Heart right ventricle (tissue), 16 donors: Measurements from ENCODE around the gene GJD2. TPM values are rescaled to one million over a fixed set of nuclear protein-coding genes. Genes with fewer than 3 reads are reported as not detected.

ENCODE experiments used
- ATAC-seq, 8 donors: fragments of 200-7000 bp; cut with Tn5 transposase; one replicate each; pipeline ENCODE4 v1.9.1; 2020; ENCODE audit warnings: mild to moderate bottlenecking in 8 of 8, moderate library complexity in 8 of 8, moderate number of reproducible peaks in 1 of 8
- DNase-seq, 2 donors: peaks; one replicate each; pipeline ENCODE4 v3.0.0-alpha.2; 2020
- H3K27ac ChIP-seq, 10 donors: fragments of 200-600 bp; sonication (generic) in 2 of 10; one replicate each; pipeline versions ENCODE4 v1.5.0 to v1.8.0; 2020 to 2022; ENCODE audit warnings: mild to moderate bottlenecking in 3 of 10
- H3K27me3 ChIP-seq, 7 donors: fragments of 200-600 bp; one replicate each; pipeline ENCODE4 v1.8.0; 2021 to 2022; ENCODE audit warnings: mild to moderate bottlenecking in 2 of 7
- H3K36me3 ChIP-seq, 9 donors: fragments of 200-600 bp; sonication (generic) in 1 of 9; one replicate each; pipeline versions ENCODE4 v1.5.0 to v1.8.0; 2020 to 2022; ENCODE audit warnings: mild to moderate bottlenecking in 2 of 9
- H3K4me1 ChIP-seq, 9 donors: fragments of 200-600 bp; sonication (generic) in 1 of 9; one replicate each; pipeline versions ENCODE4 v1.5.0 to v1.8.0; 2020 to 2022; ENCODE audit warnings: mild to moderate bottlenecking in 4 of 9
- H3K4me3 ChIP-seq, 10 donors: fragments of 200-600 bp; sonication (generic) in 2 of 10; one replicate each; pipeline versions ENCODE4 v1.5.0 to v1.8.0; 2020 to 2022; ENCODE audit warnings: mild to moderate bottlenecking in 7 of 10, moderate library complexity in 2 of 10
- H3K9me3 ChIP-seq, 11 donors: fragments of 200-600 bp in 10 of 11; sonication (generic) in 2 of 11; one replicate each; pipeline versions ENCODE4 v1.5.0 to v1.8.0; 2013 to 2022; ENCODE audit warnings: mild to moderate bottlenecking in 2 of 11, control low read depth in 1 of 11, moderate library complexity in 1 of 11
- CTCF ChIP-seq, 9 donors: fragments of 200-600 bp; sonication (generic) in 2 of 9; IDR thresholded peaks; one replicate each; pipeline versions ENCODE4 v1.5.0 to v1.8.0; 2021 to 2022; ENCODE audit warnings: antibody characterized with exemption in 9 of 9, mild to moderate bottlenecking in 5 of 9, moderate library complexity in 1 of 9
- WGBS, 2 donors: extraction: QIAGEN DNeasy Blood & Tissue Kit; methylation state at CpG; one replicate each; pipeline ENCODE4 v1.1.7; 2013; ENCODE audit warnings: inconsistent platforms in 1 of 2; 5-methylcytosine and 5-hydroxymethylcytosine counted together
- intact Hi-C, 10 donors: fragments of 100-400 bp; cut with DNase I; formaldehyde crosslinking; loops; one replicate each; pipeline versions ENCODE4 v1.11.1 to v1.14.2; 2022
- polyA plus RNA-seq, 2 donors: library from polyadenylated mRNA; stranded (reverse); fragments of 200-250 nt; gene quantifications; one replicate each; pipeline ENCODE4 v1.2.3, GENCODE V29; 2013
- total RNA-seq, 10 donors: library from RNA; stranded (reverse); fragmentation: NEBNext Ultra II Directional in 3 of 10; extraction: Animal tissue kit (Norgen Biotek cat#: 25700) in 3 of 10; gene quantifications; one replicate each; pipeline versions ENCODE4 v1.2.1 to v1.2.4, GENCODE V29; 2021 to 2023
- donor health status: Arrhythmogenic right ventricular cardiomyopathy.
- donor health status: ischemic (EF 13 %, LVEDD 7.1; RV severe dilation, severe dysfunction).
- donor health status: healthy with polysubstance abuse.
- donor health status: DM: no; HTN: yes; CAD: no.
- donor health status: DM: no; HTN: no; CAD: no.
- donor health status: ischemic (EF 25% LVEDD 6.9; RV normal size, moderate dysfunction).
- donor health status: ischemic (EF 25% LVEDD 5.7; RV mildly dilated, moderate dysfunction).
- donor health status: healthy.
- donor health status: DM: yes; HTN: yes; CAD: no.
- donor health status: Ischemic cardiomyopathy.
- donor health status: ischemic (EF 35%, LVEDD 5.7; RV mildly dilated, moderate dysfunction).
- donor health status: nonischemic (EF 11% LVEDD 7.7; RV severe dilation, severe dysfunction).
- donor health status: DM: yes; HTN: yes; CAD: no.
- donor health status: PGD.
- donor health status: ischemic (EF 29% LVEDD 5.4; RV normal size, mild dysfunction).
- donor health status: nonischemic (EF 23%, LVEDD 6.1; RV moderate dilation, normal function).

Gene GJD2
- total and polyA plus RNA-seq, 12 donors: 0.01 to 0.13 (median 0.08) TPM; not detected in 7

DNA sequence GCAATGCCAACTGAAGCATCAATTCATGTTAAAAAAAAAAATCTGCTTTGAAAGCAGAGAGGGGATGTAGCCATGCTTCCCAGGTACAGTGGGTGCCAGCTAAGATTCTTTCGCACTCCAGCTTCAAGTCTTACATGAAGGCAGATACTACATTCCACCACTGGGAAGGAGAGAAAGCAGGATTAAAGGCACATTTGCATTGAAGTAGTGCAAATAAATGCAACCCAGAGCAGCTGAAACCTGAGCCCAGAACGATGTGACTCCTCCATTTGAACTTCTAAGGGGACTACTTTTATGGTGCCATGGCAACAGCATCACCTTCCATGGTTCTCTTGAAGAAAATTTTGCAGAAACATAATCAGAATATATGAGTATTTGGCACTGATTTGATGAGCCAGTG lies 19.1 kb upstream of the GJD2 start:
- intact Hi-C loops: no loop called here
- no peak for TF ChIP-seq CTCF (IDR thresholded peaks at IDR 0.05)
- Histone ChIP-seq H3K9me3 (no peaks in the 10 kb centered on the region), H3K27ac (no peak overlapping the region), H3K4me1 (peaks cover 0 to 15% (median 0%) of the 10 kb centered on the region in 9 donors), H3K36me3 (no peaks in the 10 kb centered on the region), H3K27me3 (no peaks in the 10 kb centered on the region), H3K4me3 (no peak overlapping the region)
- ATAC-seq: no peak
- 37 to 53% methylated on average over 2 of the region's 2 CpGs for WGBS, 2 donors
- DNase-seq: no peak

GRCh38 chr15:34773013-34773412 lies 18.2 kb upstream of the GJD2 start:
- H3K4me3 ChIP-seq: no peak overlapping the region

GRCh38 chr15:34772312-34772711 lies 17.5 kb upstream of the GJD2 start:
- no peak for TF ChIP-seq CTCF (IDR thresholded peaks at IDR 0.05)
- H3K9me3 ChIP-seq: no peaks in the 10 kb centered on the region
- H3K27me3 ChIP-seq: no peaks in the 10 kb centered on the region
- H3K4me1 ChIP-seq: peaks cover 0 to 24% (median 0%) of the 10 kb centered on the region in 9 donors
- no peaks in the 10 kb centered on the region for H3K36me3 ChIP-seq
- no peak overlapping the region for H3K27ac ChIP-seq
- ATAC-seq: no peak
- H3K4me3 ChIP-seq: no peak overlapping the region
- intact Hi-C loops: no loop called here
- no peak for DNase-seq
- WGBS, 2 donors: 37 to 41% methylated on average over 2 of the region's 2 CpGs

More at GRCh38 chr15:34773013-34773412, 18.2 kb upstream of the GJD2 start:
- no peaks in the 10 kb centered on the region for H3K36me3 ChIP-seq
- intact Hi-C loops: no loop called here
- H3K4me1 ChIP-seq: peaks cover 0 to 24% (median 0%) of the 10 kb centered on the region in 9 donors
- ATAC-seq (no peak), DNase-seq (no peak)
- TF ChIP-seq CTCF (IDR thresholded peaks at IDR 0.05): no peak
- H3K27me3 ChIP-seq: no peaks in the 10 kb centered on the region
- no peak overlapping the region for H3K27ac ChIP-seq
- no peaks in the 10 kb centered on the region for H3K9me3 ChIP-seq

GRCh38 chr15:34769711-34770110 lies 14.9 kb upstream of the GJD2 start:
- no peak overlapping the region for H3K27ac ChIP-seq
- no peaks in the 10 kb centered on the region for H3K36me3 ChIP-seq
- ATAC-seq: peak in 5 of 8 donors; percentile 30 to 91 (median 51)
- H3K27me3 ChIP-seq: no peaks in the 10 kb centered on the region
- TF ChIP-seq CTCF (IDR thresholded peaks at IDR 0.05): no peak
- DNase-seq: no peak
- 68 to 72% methylated on average over 2 of the region's 2 CpGs for WGBS, 2 donors
- H3K9me3 ChIP-seq: no peaks in the 10 kb centered on the region
- no peak overlapping the region for H3K4me3 ChIP-seq
- intact Hi-C loops: loop anchor here in 1 of 10 donors (10.0 kb wide), 1 partner anchor 55 kb away; no protein-coding TSS in a partner anchor
- peaks cover 0 to 24% (median 0%) of the 10 kb centered on the region in 9 donors for H3K4me1 ChIP-seq
